Parathyroid adenoma (tissue), 2 donors: Measurements from ENCODE around the gene MBD4.

ENCODE experiments used
- H2AFZ ChIP-seq: fragments of 300-600 bp; sonication (generic); one replicate; pipeline ENCODE4 v1.7.0; 2017; ENCODE audit warnings: antibody characterized with exemption, mild to moderate bottlenecking
- H3K27ac ChIP-seq: fragments of 300-600 bp; sonication (generic); one replicate; pipeline ENCODE4 v1.7.0; 2017
- H3K27me3 ChIP-seq: fragments of 300-600 bp; sonication (generic); one replicate; pipeline ENCODE4 v1.7.0; 2017; ENCODE audit warnings: low read length; ENCODE audit not compliant: control insufficient read depth, insufficient read depth
- H3K36me3 ChIP-seq: fragments of 300-600 bp; sonication (generic); one replicate; pipeline ENCODE4 v1.7.0; 2017; ENCODE audit warnings: low read length; ENCODE audit not compliant: control insufficient read depth, insufficient read depth
- H3K4me1 ChIP-seq: fragments of 300-600 bp; sonication (generic); one replicate; pipeline ENCODE4 v1.7.0; 2017; ENCODE audit warnings: control low read depth
- H3K4me2 ChIP-seq: fragments of 300-600 bp; sonication (generic); one replicate; pipeline ENCODE4 v1.7.0; 2017; ENCODE audit warnings: low read length
- H3K4me3 ChIP-seq: fragments of 300-600 bp; sonication (generic); one replicate; pipeline ENCODE4 v1.7.0; 2017; ENCODE audit warnings: low read depth, low read length
- H3K79me2 ChIP-seq: fragments of 300-600 bp; sonication (generic); one replicate; pipeline ENCODE4 v1.7.0; 2017; ENCODE audit warnings: control low read depth
- H3K9ac ChIP-seq: fragments of 300-600 bp; sonication (generic); one replicate; pipeline ENCODE4 v1.7.0; 2017; ENCODE audit warnings: mild to moderate bottlenecking
- H3K9me3 ChIP-seq: fragments of 300-600 bp; sonication (generic); one replicate; pipeline ENCODE4 v1.7.0; 2017; ENCODE audit warnings: low read length; ENCODE audit not compliant: control insufficient read depth
- CTCF ChIP-seq: fragments of 300-600 bp; sonication (generic); IDR thresholded peaks from one replicate; pipeline ENCODE4 v1.7.0; 2017; ENCODE audit warnings: antibody characterized with exemption, mild to moderate bottlenecking
- donor health status: primary hyperparathyroidism.

Gene MBD4

GRCh38 chr3:129476586-129476985, 36.8 kb upstream of the MBD4 start:
- no peak overlapping the region for H3K4me2 ChIP-seq
- peaks cover 14% of the 10 kb centered on the region for H3K4me1 ChIP-seq
- H3K9me3 ChIP-seq = no peaks in the 10 kb centered on the region
- no peak overlapping the region for H3K27ac ChIP-seq
- H2AFZ ChIP-seq = no peak overlapping the region
- H3K79me2 ChIP-seq = no peaks in the 10 kb centered on the region
- TF ChIP-seq CTCF = no peak
- no peak overlapping the region for H3K9ac ChIP-seq
- H3K27me3 ChIP-seq = no peaks in the 10 kb centered on the region
- no peaks in the 10 kb centered on the region for H3K36me3 ChIP-seq
- no peak overlapping the region for H3K4me3 ChIP-seq

GRCh38 chr3:129475863-129476262, 36.1 kb upstream of the MBD4 start:
- no peak overlapping the region for H3K4me2 ChIP-seq
- H3K36me3 ChIP-seq = no peaks in the 10 kb centered on the region
- TF ChIP-seq CTCF = no peak
- no peak overlapping the region for H3K27ac ChIP-seq
- peaks cover 10% of the 10 kb centered on the region for H3K4me1 ChIP-seq
- H3K79me2 ChIP-seq = no peaks in the 10 kb centered on the region
- H3K9me3 ChIP-seq = no peaks in the 10 kb centered on the region
- H3K9ac ChIP-seq = no peak overlapping the region
- H3K4me3 ChIP-seq = no peak overlapping the region
- no peaks in the 10 kb centered on the region for H3K27me3 ChIP-seq
- H2AFZ ChIP-seq = no peak overlapping the region

- Histone ChIP-seq H3K4me3 (no peak overlapping the region), H3K27me3 (no peaks in the 10 kb centered on the region), H3K4me2 (no peak overlapping the region), H3K4me1 (peaks cover 9% of the 10 kb centered on the region), H3K79me2 (no peaks in the 10 kb centered on the region), H3K9me3 (no peaks in the 10 kb centered on the region), H3K36me3 (no peaks in the 10 kb centered on the region), H3K9ac (no peak overlapping the region), H2AFZ (no peak overlapping the region), H3K27ac (no peak overlapping the region)
- TF ChIP-seq CTCF = no peak
Observed at GRCh38 chr3:129474984-129475804, 35.4 kb upstream of the MBD4 start.

GRCh38 chr3:129473769-129474152, 34.0 kb upstream of the MBD4 start:
- H3K27me3 ChIP-seq = no peaks in the 10 kb centered on the region
- H3K4me3 ChIP-seq = no peak overlapping the region
- H3K9ac ChIP-seq = no peak overlapping the region
- no peak overlapping the region for H3K4me2 ChIP-seq
- TF ChIP-seq CTCF = no peak
- no peaks in the 10 kb centered on the region for H3K9me3 ChIP-seq
- H3K79me2 ChIP-seq = no peaks in the 10 kb centered on the region
- H3K4me1 ChIP-seq = peaks cover 9% of the 10 kb centered on the region
- no peak overlapping the region for H2AFZ ChIP-seq
- H3K36me3 ChIP-seq = no peaks in the 10 kb centered on the region
- no peak overlapping the region for H3K27ac ChIP-seq
